Retinal pigment epithelial cell (primary cell): Measurements from ENCODE around the gene BACH2.

ENCODE experiments used
- DNase-seq: peaks from one replicate; pipeline ENCODE4 v3.0.0-alpha.2; 2010; ENCODE audit warnings: low read depth
- H3K4me3 ChIP-seq: 2 replicates; pipeline ENCODE4 v1.5.1; 2011; ENCODE audit warnings: mild to moderate bottlenecking, low read length, control low read depth, moderate library complexity
- TF ChIP-seq, protein P1 (sequence below): conservative IDR thresholded peaks from 2 replicates; pipeline ENCODE4 v1.5.1; 2011; ENCODE audit warnings: low read depth, low read length, control low read depth, inconsistent platforms

The BACH2 gene

GRCh38 chr6:90177544-90178383 is 118.9 kb downstream of the BACH2 start:
- no peak for DNase-seq
- TF ChIP-seq, protein P1, sequence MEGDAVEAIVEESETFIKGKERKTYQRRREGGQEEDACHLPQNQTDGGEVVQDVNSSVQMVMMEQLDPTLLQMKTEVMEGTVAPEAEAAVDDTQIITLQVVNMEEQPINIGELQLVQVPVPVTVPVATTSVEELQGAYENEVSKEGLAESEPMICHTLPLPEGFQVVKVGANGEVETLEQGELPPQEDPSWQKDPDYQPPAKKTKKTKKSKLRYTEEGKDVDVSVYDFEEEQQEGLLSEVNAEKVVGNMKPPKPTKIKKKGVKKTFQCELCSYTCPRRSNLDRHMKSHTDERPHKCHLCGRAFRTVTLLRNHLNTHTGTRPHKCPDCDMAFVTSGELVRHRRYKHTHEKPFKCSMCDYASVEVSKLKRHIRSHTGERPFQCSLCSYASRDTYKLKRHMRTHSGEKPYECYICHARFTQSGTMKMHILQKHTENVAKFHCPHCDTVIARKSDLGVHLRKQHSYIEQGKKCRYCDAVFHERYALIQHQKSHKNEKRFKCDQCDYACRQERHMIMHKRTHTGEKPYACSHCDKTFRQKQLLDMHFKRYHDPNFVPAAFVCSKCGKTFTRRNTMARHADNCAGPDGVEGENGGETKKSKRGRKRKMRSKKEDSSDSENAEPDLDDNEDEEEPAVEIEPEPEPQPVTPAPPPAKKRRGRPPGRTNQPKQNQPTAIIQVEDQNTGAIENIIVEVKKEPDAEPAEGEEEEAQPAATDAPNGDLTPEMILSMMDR = no peak
- no peak overlapping the region for H3K4me3 ChIP-seq

DNA sequence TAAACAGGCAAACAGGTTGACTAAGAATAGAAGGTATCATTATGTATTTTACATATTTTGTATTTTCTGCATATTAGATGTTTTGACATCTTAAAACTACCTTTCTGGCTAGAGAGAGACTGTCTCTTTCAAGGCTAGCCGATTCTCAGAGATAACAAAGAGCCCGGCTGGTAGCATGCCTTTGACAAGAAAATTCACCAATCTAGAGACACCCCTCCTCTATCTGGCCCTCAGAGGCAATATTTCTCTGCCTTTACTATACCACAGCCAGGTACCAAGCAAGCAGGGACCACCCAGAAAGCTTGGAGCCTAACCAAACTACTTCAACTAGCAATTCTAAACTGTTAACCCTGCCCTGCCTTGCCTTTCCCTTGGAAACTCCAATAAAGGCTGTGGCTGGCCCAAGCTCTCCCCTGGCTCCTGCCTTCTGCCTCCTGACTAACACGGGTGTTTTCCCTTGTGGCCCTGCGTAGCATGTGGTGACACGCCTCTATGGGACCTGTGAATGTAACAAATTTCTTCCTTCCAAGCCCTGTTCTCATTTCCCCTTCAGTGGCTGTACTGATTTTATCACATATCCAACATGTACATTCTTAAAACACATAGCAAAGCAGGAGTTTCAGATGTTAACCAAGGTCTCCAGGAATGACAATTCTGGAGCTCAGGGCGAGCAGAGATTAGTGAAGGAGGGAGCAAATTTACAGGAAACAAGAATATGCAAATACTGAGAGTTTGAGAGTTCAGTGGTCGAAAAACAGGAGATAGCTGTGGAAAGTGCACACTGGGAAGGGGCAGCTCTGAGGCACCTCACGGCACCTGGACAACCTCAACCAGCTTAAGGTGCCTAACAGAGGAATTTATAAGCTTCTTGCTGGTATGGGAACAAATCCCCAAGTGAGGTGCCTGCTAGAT is 120.8 kb downstream of the BACH2 start:
- DNase-seq = no peak
- TF ChIP-seq, protein P1 = no peak
- no peak overlapping the region for H3K4me3 ChIP-seq

GRCh38 chr6:90173262-90173925 is 123.2 kb downstream of the BACH2 start:
- TF ChIP-seq, protein P1 = no peak
- H3K4me3 ChIP-seq = no peak overlapping the region
- DNase-seq = no peak

DNA sequence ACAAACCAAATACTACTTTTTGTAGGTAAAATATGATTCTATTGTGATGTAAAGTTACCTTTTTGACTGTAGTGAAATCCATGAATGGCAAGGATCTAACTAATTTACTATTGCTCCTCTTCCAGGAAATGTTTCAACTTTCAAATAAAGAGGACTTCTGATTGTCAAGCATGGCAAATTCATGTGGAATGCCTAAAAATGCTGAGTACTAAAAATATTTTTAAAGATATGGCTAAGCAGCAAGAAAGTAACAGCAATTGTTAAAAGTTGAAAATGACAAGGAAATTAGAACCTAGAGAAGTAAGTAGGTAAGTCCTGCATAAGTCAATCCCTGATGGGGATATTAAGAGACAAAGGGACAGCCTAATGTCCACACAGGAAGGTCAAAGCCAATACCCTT is 126.0 kb downstream of the BACH2 start:
- no peak overlapping the region for H3K4me3 ChIP-seq
- TF ChIP-seq, protein P1 = no peak
- DNase-seq = no peak

- no peak overlapping the region for H3K4me3 ChIP-seq
- TF ChIP-seq, protein P1 = no peak
- no peak for DNase-seq
Observed at GRCh38 chr6:90169374-90169773, 127.3 kb downstream of the BACH2 start.

DNA sequence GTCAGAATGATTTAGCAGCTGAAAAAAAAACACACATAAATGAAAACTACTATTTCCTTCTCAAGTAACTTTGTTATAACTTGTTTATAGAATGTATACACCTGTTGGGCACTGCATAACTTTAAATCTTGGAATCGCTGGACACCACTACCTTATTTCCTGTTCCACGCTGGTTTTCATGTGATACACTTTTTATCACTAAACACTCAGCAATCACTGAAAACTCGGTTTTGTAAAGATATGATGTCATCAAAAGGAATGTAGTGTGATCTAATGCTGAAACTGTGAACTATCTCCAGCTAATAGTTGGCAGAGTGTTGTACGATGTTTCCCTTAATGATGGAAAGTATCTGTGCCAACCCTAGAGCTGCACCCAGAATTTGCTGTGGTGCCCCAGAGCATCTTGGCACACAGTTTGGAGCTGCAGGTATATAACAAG is 127.9 kb downstream of the BACH2 start:
- H3K4me3 ChIP-seq = no peak overlapping the region
- DNase-seq = no peak
- TF ChIP-seq, protein P1 = no peak
